Trophoblast cell (in vitro differentiated cells and primary cell): ENCODE measurements around the gene LHFPL2.
A peak's percentile ranks its signal among the peaks of the same experiment; 100 is the strongest.

Source experiments
- DNase-seq, 2 donors: peaks; one replicate each; pipeline ENCODE4 v3.0.0-alpha.2; 2016
- H2AFZ ChIP-seq: 2 replicates; pipeline ENCODE4 v1.6.1; 2013; ENCODE audit warnings: low read length, moderate library complexity, mild to moderate bottlenecking; ENCODE audit not compliant: insufficient read depth, poor library complexity
- H2AK5ac ChIP-seq: 2 replicates; pipeline ENCODE4 v1.6.1; 2013; ENCODE audit warnings: mild to moderate bottlenecking, low read length
- H2BK120ac ChIP-seq: 2 replicates; pipeline ENCODE4 v1.6.1; 2013; ENCODE audit warnings: low read length, mild to moderate bottlenecking, moderate library complexity; ENCODE audit not compliant: insufficient read depth, poor library complexity
- H2BK12ac ChIP-seq: 2 replicates; pipeline ENCODE4 v1.6.1; 2013; ENCODE audit warnings: mild to moderate bottlenecking, low read length, moderate library complexity
- H2BK5ac ChIP-seq: 2 replicates; pipeline ENCODE4 v1.6.1; 2013; ENCODE audit warnings: low read length, low read depth, moderate library complexity, mild to moderate bottlenecking; ENCODE audit not compliant: poor library complexity
- H3K14ac ChIP-seq: 2 replicates; pipeline ENCODE4 v1.6.1; 2013; ENCODE audit warnings: mild to moderate bottlenecking, low read length
- H3K18ac ChIP-seq: 2 replicates; pipeline ENCODE4 v1.6.1; 2013; ENCODE audit warnings: mild to moderate bottlenecking, low read length
- H3K23ac ChIP-seq: 2 replicates; pipeline ENCODE4 v1.6.1; 2013; ENCODE audit warnings: low read length
- H3K27ac ChIP-seq: 2 replicates; pipeline ENCODE4 v1.5.1; 2013; ENCODE audit warnings: low read depth, mild to moderate bottlenecking, inconsistent platforms, low read length, moderate library complexity
- H3K27me3 ChIP-seq: 2 replicates; pipeline ENCODE4 v1.6.1; 2013; ENCODE audit warnings: inconsistent platforms, mild to moderate bottlenecking, low read length, moderate library complexity; ENCODE audit not compliant: insufficient read depth
- H3K36me3 ChIP-seq, 2 experiments: 1 replicate in 1 of 2; 2 replicates in 1 of 2; pipeline ENCODE4 v1.6.1; 2013; ENCODE audit warnings: low read length in 2 of 2, mild to moderate bottlenecking in 2 of 2, moderate library complexity in 1 of 2; ENCODE audit not compliant: insufficient read depth in 2 of 2, control insufficient read depth in 1 of 2
- H3K4ac ChIP-seq: 2 replicates; pipeline ENCODE4 v1.6.1; 2013; ENCODE audit warnings: low read depth, mild to moderate bottlenecking, low read length, moderate library complexity
- H3K4me1 ChIP-seq, 2 experiments: 1 replicate in 1 of 2; 2 replicates in 1 of 2; pipeline ENCODE4 v1.6.1; 2013; ENCODE audit warnings: low read length in 2 of 2, mild to moderate bottlenecking in 2 of 2, moderate library complexity in 1 of 2; ENCODE audit not compliant: insufficient read depth in 2 of 2, control insufficient read depth in 1 of 2
- H3K4me2 ChIP-seq: 2 replicates; pipeline ENCODE4 v1.6.1; 2013; ENCODE audit warnings: inconsistent platforms, mild to moderate bottlenecking, low read length, moderate library complexity
- H3K4me3 ChIP-seq: 2 replicates; pipeline ENCODE4 v1.5.1; 2013; ENCODE audit warnings: mild to moderate bottlenecking, low read depth, low read length, inconsistent platforms
- H3K79me1 ChIP-seq: one replicate; pipeline ENCODE4 v1.6.1; 2013; ENCODE audit warnings: low read length
- H3K79me2 ChIP-seq: 2 replicates; pipeline ENCODE4 v1.6.1; 2013; ENCODE audit warnings: low read length, mild to moderate bottlenecking; ENCODE audit not compliant: control insufficient read depth, insufficient read depth, poor library complexity
- H3K9ac ChIP-seq: 2 replicates; pipeline ENCODE4 v1.6.1; 2013; ENCODE audit warnings: mild to moderate bottlenecking, low read length
- H3K9me3 ChIP-seq: 2 replicates; pipeline ENCODE4 v1.6.1; 2013; ENCODE audit warnings: low read depth, mild to moderate bottlenecking, control low read depth, inconsistent platforms, low read length; ENCODE audit not compliant: insufficient read depth
- H4K12ac ChIP-seq: 2 replicates; pipeline ENCODE4 v1.6.1; 2013; ENCODE audit warnings: low read depth, mild to moderate bottlenecking, low read length, moderate library complexity
- H4K8ac ChIP-seq: 2 replicates; pipeline ENCODE4 v1.6.1; 2013; ENCODE audit warnings: low read depth, mild to moderate bottlenecking, low read length, moderate library complexity
- H4K91ac ChIP-seq: one replicate; pipeline ENCODE4 v1.6.1; 2013; ENCODE audit warnings: low read depth, mild to moderate bottlenecking, low read length, moderate library complexity
- WGBS: extraction: QIAGEN DNeasy Blood & Tissue Kit; methylation state at CpG from one replicate; pipeline ENCODE4 v1.1.7; 2013; ENCODE audit warnings: missing lambda C conversion rate; ENCODE audit not compliant: insufficient read length, insufficient coverage; ENCODE audit errors: extremely low coverage; 5-methylcytosine and 5-hydroxymethylcytosine counted together

LHFPL2 gene

GRCh38 chr5:78603636-78604175 is 44.9 kb downstream of the LHFPL2 start:
- H3K27me3 ChIP-seq, result no peaks in the 10 kb centered on the region
- no peak overlapping the region for H2BK120ac ChIP-seq
- H3K4me1 ChIP-seq, result peaks cover 0 to 5% of the 10 kb centered on the region in 2 experiments
- peak overlapping the region; percentile 55 for H3K4ac ChIP-seq
- no peak overlapping the region for H3K14ac ChIP-seq
- peaks cover 2% of the 10 kb centered on the region for H3K79me1 ChIP-seq
- no peak overlapping the region for H3K4me3 ChIP-seq
- H4K91ac ChIP-seq, result no peak overlapping the region
- WGBS, result no CpG with 5 or more reads among the region's 1 CpG
- peaks cover 1 to 2% of the 10 kb centered on the region in 2 experiments for H3K36me3 ChIP-seq
- H3K18ac ChIP-seq, result no peak overlapping the region
- no peak overlapping the region for H3K23ac ChIP-seq
- no peaks in the 10 kb centered on the region for H3K9me3 ChIP-seq
- H3K9ac ChIP-seq, result no peak overlapping the region
- DNase-seq, result peak in 1 of 2 donors; percentile 14
- H2AK5ac ChIP-seq, result no peak overlapping the region
- no peak overlapping the region for H2BK5ac ChIP-seq
- no peak overlapping the region for H3K4me2 ChIP-seq
- no peak overlapping the region for H3K27ac ChIP-seq
- H4K12ac ChIP-seq, result no peak overlapping the region
- no peak overlapping the region for H2BK12ac ChIP-seq
- H2AFZ ChIP-seq, result no peak overlapping the region
- no peak overlapping the region for H4K8ac ChIP-seq
- peaks cover 2% of the 10 kb centered on the region for H3K79me2 ChIP-seq

- Histone ChIP-seq H2BK5ac (no peak overlapping the region), H3K4me2 (no peak overlapping the region), H4K8ac (no peak overlapping the region), H3K9ac (no peak overlapping the region), H2BK12ac (no peak overlapping the region), H2AK5ac (no peak overlapping the region), H3K14ac (no peak overlapping the region), H3K27me3 (no peaks in the 10 kb centered on the region), H3K79me1 (peaks cover 2% of the 10 kb centered on the region), H3K9me3 (no peaks in the 10 kb centered on the region), H4K91ac (no peak overlapping the region), H2AFZ (no peak overlapping the region), H3K79me2 (peaks cover 2% of the 10 kb centered on the region), H3K27ac (no peak overlapping the region), H3K4me1 (peaks cover 0 to 5% of the 10 kb centered on the region in 2 experiments), H2BK120ac (no peak overlapping the region), H4K12ac (no peak overlapping the region), H3K18ac (no peak overlapping the region), H3K4me3 (no peak overlapping the region), H3K4ac (no peak overlapping the region), H3K36me3 (peaks cover 1 to 2% of the 10 kb centered on the region in 2 experiments), H3K23ac (no peak overlapping the region)
- WGBS, result no CpG with 5 or more reads among the region's 2 CpGs
- DNase-seq, result no peak
Observed at GRCh38 chr5:78602400-78602799, 46.2 kb downstream of the LHFPL2 start.

DNA sequence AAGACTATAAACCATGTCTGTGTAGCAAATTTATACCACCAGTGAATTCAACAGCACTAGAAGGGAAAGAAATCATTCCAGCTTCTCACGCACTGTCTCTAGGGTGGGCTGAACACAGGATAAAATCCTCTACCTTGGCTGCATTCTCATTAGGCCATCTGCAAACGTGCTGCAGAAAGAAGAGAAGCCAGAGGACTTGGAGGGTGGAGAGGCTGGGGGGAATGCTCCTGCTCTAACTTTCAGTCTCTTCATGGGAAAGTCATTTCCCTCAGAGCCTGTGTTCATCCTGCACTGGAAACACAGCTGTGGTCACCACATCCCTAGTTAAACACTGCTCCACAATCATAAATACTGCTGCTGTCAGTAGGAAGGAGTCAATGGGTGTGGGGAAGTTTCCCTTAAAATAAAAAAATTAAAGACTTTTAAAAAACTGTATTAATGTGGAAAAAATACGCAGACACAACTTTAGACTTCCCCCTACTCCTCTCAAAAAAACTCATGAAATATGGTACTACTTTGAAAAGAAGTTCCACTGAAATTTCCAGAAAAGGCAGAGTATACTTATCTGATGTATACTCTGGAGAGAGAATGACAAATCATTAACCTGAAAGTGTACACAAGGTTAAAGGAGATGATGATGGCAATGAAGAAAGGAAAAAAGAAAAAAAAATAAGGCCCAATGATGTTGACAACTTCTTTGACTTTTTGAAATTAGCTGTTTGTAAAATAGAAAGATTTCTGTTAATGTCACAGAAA is 46.8 kb downstream of the LHFPL2 start:
- Histone ChIP-seq H3K27me3 (no peaks in the 10 kb centered on the region), H2AK5ac (no peak overlapping the region), H3K9ac (no peak overlapping the region), H3K4me1 (peaks cover 0 to 5% of the 10 kb centered on the region in 2 experiments), H3K79me2 (peaks cover 3% of the 10 kb centered on the region), H3K27ac (no peak overlapping the region), H2AFZ (no peak overlapping the region), H4K8ac (no peak overlapping the region), H3K4ac (no peak overlapping the region), H3K23ac (no peak overlapping the region), H2BK12ac (no peak overlapping the region), H2BK5ac (no peak overlapping the region), H3K9me3 (no peaks in the 10 kb centered on the region), H4K12ac (no peak overlapping the region), H4K91ac (no peak overlapping the region), H3K79me1 (peaks cover 2% of the 10 kb centered on the region), H3K4me2 (no peak overlapping the region), H3K14ac (no peak overlapping the region), H3K18ac (no peak overlapping the region), H3K4me3 (no peak overlapping the region), H2BK120ac (no peak overlapping the region), H3K36me3 (peaks cover under 1 to 1% of the 10 kb centered on the region in 2 experiments)
- WGBS, result no CpG with 5 or more reads among the region's 3 CpGs
- DNase-seq, result no peak

- DNase-seq, result no peak
- no CpG with 5 or more reads among the region's 5 CpGs for WGBS
- H3K79me1 ChIP-seq, result peaks cover 3% of the 10 kb centered on the region
- no peak overlapping the region for H2BK5ac ChIP-seq
- no peak overlapping the region for H2BK120ac ChIP-seq
- no peak overlapping the region for H3K14ac ChIP-seq
- H3K23ac ChIP-seq, result no peak overlapping the region
- H3K27me3 ChIP-seq, result no peaks in the 10 kb centered on the region
- peaks cover 2 to 5% of the 10 kb centered on the region in 2 experiments for H3K4me1 ChIP-seq
- H3K4me2 ChIP-seq, result no peak overlapping the region
- no peak overlapping the region for H4K12ac ChIP-seq
- no peak overlapping the region for H3K27ac ChIP-seq
- H3K4ac ChIP-seq, result no peak overlapping the region
- no peak overlapping the region for H3K4me3 ChIP-seq
- peaks cover 0 to under 1% of the 10 kb centered on the region in 2 experiments for H3K36me3 ChIP-seq
- H4K91ac ChIP-seq, result no peak overlapping the region
- H2BK12ac ChIP-seq, result no peak overlapping the region
- no peak overlapping the region for H3K9ac ChIP-seq
- H3K79me2 ChIP-seq, result peaks cover 5% of the 10 kb centered on the region
- no peak overlapping the region for H2AK5ac ChIP-seq
- H3K18ac ChIP-seq, result no peak overlapping the region
- H3K9me3 ChIP-seq, result no peaks in the 10 kb centered on the region
- no peak overlapping the region for H2AFZ ChIP-seq
- H4K8ac ChIP-seq, result no peak overlapping the region
Observed at GRCh38 chr5:78600687-78601414, 47.7 kb downstream of the LHFPL2 start.
